HepG2 (cell line): ENCODE measurements around the gene POLRMT. TPM values are rescaled to one million over a fixed set of nuclear protein-coding genes. Genes with fewer than 3 reads are reported as not detected.

Experiments
- CERS6 ChIP-seq: sonication (generic); formaldehyde crosslinking; IDR thresholded peaks from 2 replicates; pipeline ENCODE4 v1.5.0; 2020; ENCODE audit warnings: missing genetic modification reagents
- GMEB2 ChIP-seq: IDR thresholded peaks from 2 replicates; pipeline ENCODE4 v1.6.1; 2016; ENCODE audit warnings: missing biosample characterization, missing genetic modification reagents, low read depth
- HIVEP1 ChIP-seq: sonication (generic); formaldehyde crosslinking; IDR thresholded peaks from 2 replicates; pipeline ENCODE4 v1.4.0; 2020; ENCODE audit warnings: mild to moderate bottlenecking, missing genetic modification reagents
- HNRNPH1 ChIP-seq: fragments of 200-400 bp; formaldehyde crosslinking; optimal IDR thresholded peaks from 2 replicates; pipeline ENCODE3; 2017; ENCODE audit warnings: mild to moderate bottlenecking, low read depth, low read length
- KDM1A ChIP-seq: IDR thresholded peaks from 2 replicates; pipeline ENCODE4 v1.6.1; 2016; ENCODE audit warnings: missing compliant biosample characterization
- NFE2 ChIP-seq: sonication (generic); formaldehyde crosslinking; IDR thresholded peaks from 2 replicates; pipeline ENCODE4 v1.4.0; 2020; ENCODE audit warnings: missing genetic modification reagents
- NFIC ChIP-seq: IDR thresholded peaks from 2 replicates; pipeline ENCODE4 v1.6.1; 2012; ENCODE audit warnings: mild to moderate bottlenecking, low read length, inconsistent platforms
- ONECUT2 ChIP-seq: sonication (generic); formaldehyde crosslinking; IDR thresholded peaks from 2 replicates; pipeline ENCODE4 v1.4.0; 2020; ENCODE audit warnings: missing genetic modification reagents
- PAWR ChIP-seq: sonication (generic); formaldehyde crosslinking; IDR thresholded peaks from 2 replicates; pipeline ENCODE4 v1.4.0; 2020; ENCODE audit warnings: missing genetic modification reagents, mild to moderate bottlenecking, borderline replicate concordance
- PBX3 ChIP-seq: sonication (generic); formaldehyde crosslinking; IDR thresholded peaks from 2 replicates; pipeline ENCODE4 v1.8.1; 2023; ENCODE audit warnings: missing genetic modification reagents, inconsistent platforms, borderline replicate concordance
- PHF8 ChIP-seq: sonication (generic); formaldehyde crosslinking; IDR thresholded peaks from 2 replicates; pipeline ENCODE4 v1.5.0; 2020; ENCODE audit warnings: missing genetic modification reagents
- PPARG ChIP-seq: conservative IDR thresholded peaks from 2 replicates; pipeline ENCODE4 v1.6.1; 2016; ENCODE audit warnings: missing biosample characterization, missing genetic modification reagents
- SMAD1 ChIP-seq: sonication (generic); formaldehyde crosslinking; IDR thresholded peaks from 2 replicates; pipeline ENCODE4 v1.4.0; 2020; ENCODE audit warnings: missing genetic modification reagents, low read depth, mild to moderate bottlenecking, borderline replicate concordance
- SMARCC2 ChIP-seq: fragments of 450-650 bp; IDR thresholded peaks from 2 replicates; pipeline ENCODE4 v1.6.1; 2017; ENCODE audit warnings: antibody characterized with exemption, mild to moderate bottlenecking
- TBP ChIP-seq: sonication (generic); formaldehyde crosslinking; IDR thresholded peaks from 2 replicates; pipeline ENCODE4 v1.5.0; 2020; ENCODE audit warnings: missing genetic modification reagents
- ZBTB3 ChIP-seq: sonication (generic); formaldehyde crosslinking; IDR thresholded peaks from 2 replicates; pipeline ENCODE4 v1.4.0; 2020; ENCODE audit warnings: low read depth, mild to moderate bottlenecking, moderate library complexity, missing genetic modification reagents, borderline replicate concordance
- ZC3H13 ChIP-seq: sonication (generic); formaldehyde crosslinking; IDR thresholded peaks from 2 replicates; pipeline ENCODE4 v1.8.1; 2023; ENCODE audit warnings: mild to moderate bottlenecking, missing genetic modification reagents, moderate library complexity
- ZFP91 ChIP-seq: sonication (generic); formaldehyde crosslinking; IDR thresholded peaks from 2 replicates; pipeline ENCODE4 v1.9.0; 2022; ENCODE audit warnings: missing genetic modification reagents, mild to moderate bottlenecking, borderline replicate concordance
- ZFY ChIP-seq: sonication (generic); formaldehyde crosslinking; IDR thresholded peaks from 2 replicates; pipeline ENCODE4 v1.4.0; 2020; ENCODE audit warnings: missing genetic modification reagents
- ZKSCAN5 ChIP-seq: sonication (generic); formaldehyde crosslinking; IDR thresholded peaks from 2 replicates; pipeline ENCODE4 v1.5.1; 2020; ENCODE audit warnings: mild to moderate bottlenecking, missing genetic modification reagents
- ZMAT5 ChIP-seq: sonication (generic); formaldehyde crosslinking; IDR thresholded peaks from 2 replicates; pipeline ENCODE4 v1.5.0; 2020; ENCODE audit warnings: mild to moderate bottlenecking, low read depth, missing genetic modification reagents, borderline replicate concordance
- ZNF138 ChIP-seq: sonication (generic); formaldehyde crosslinking; IDR thresholded peaks from 2 replicates; pipeline ENCODE4 v1.5.0; 2020; ENCODE audit warnings: mild to moderate bottlenecking, low read depth, missing genetic modification reagents
- ZNF441 ChIP-seq: sonication (generic); formaldehyde crosslinking; IDR thresholded peaks from 2 replicates; pipeline ENCODE4 v1.7.0; 2021; ENCODE audit warnings: missing genetic modification reagents, borderline replicate concordance
- ZNF501 ChIP-seq: sonication (generic); formaldehyde crosslinking; IDR thresholded peaks from 2 replicates; pipeline ENCODE4 v1.5.1; 2020; ENCODE audit warnings: mild to moderate bottlenecking, moderate library complexity, missing genetic modification reagents
- ZNF615 ChIP-seq: sonication (generic); formaldehyde crosslinking; IDR thresholded peaks from 2 replicates; pipeline ENCODE4 v1.5.0; 2020; ENCODE audit warnings: mild to moderate bottlenecking, missing genetic modification reagents, borderline replicate concordance
- ZNF629 ChIP-seq: sonication (generic); formaldehyde crosslinking; conservative IDR thresholded peaks from 2 replicates; pipeline ENCODE4 v1.5.0; 2020; ENCODE audit warnings: missing genetic modification reagents
- polyA plus RNA-seq, 8 experiments: library from polyadenylated mRNA; depleted of rRNA in 3 of 8; stranded (reverse) in 7 of 8; unstranded in 1 of 8; fragments of >200 nt; fragmentation: Illumina TruSeq in 4 of 8; extraction: Trizol in 4 of 8; gene quantifications; 2 replicates each; pipeline versions ENCODE4 v1.2.1 to v1.2.3, GENCODE V29; 2011 to 2016; ENCODE audit warnings: low read depth in 4 of 8, missing spikeins in 1 of 8, mixed read lengths in 1 of 8; ENCODE audit not compliant: insufficient read depth in 1 of 8
- total RNA-seq, 5 experiments: library from RNA; depleted of rRNA; stranded (reverse); fragments of >200 nt; fragmentation: Illumina TruSeq; extraction: Trizol; gene quantifications; 2 replicates each; pipeline ENCODE4 v1.2.3, GENCODE V29; 2016; ENCODE audit warnings: low read depth in 1 of 5

Gene POLRMT
- total and polyA plus RNA-seq, 2 of the 13 experiments (the other 11 are each of a cell fraction or from before 2014, with no cell fraction given), result 78.0 to 101 TPM

GRCh38 chr19:570937-571565 is 62.3 kb downstream of the POLRMT start (continued):
- TF ChIP-seq SMAD1, result no peak
- TF ChIP-seq ZBTB3 (CRISPR knock-in tag), result no peak
- TF ChIP-seq NFE2 (CRISPR knock-in tag), result no peak
- TF ChIP-seq GMEB2 (CRISPR knock-in tag), result no peak
- no peak; the same call in 1 of the 2 replicates for TF ChIP-seq ZC3H13 (CRISPR knock-in tag)
- TF ChIP-seq ZMAT5 (CRISPR knock-in tag), result no peak
- TF ChIP-seq ZNF138 (CRISPR knock-in tag), result no peak
- TF ChIP-seq PAWR (CRISPR knock-in tag), result no peak
- TF ChIP-seq HNRNPH1, result no peak
- TF ChIP-seq ZKSCAN5 (CRISPR knock-in tag), result no peak
- TF ChIP-seq PHF8 (CRISPR knock-in tag), result no peak
- TF ChIP-seq HIVEP1 (CRISPR knock-in tag), result 0 out of 2 replicates have a peak, but pooled peaks have one; percentile 40
- TF ChIP-seq ZNF441, result 0 out of 2 replicates have a peak, but pooled peaks have one; percentile 43
- TF ChIP-seq PBX3, result no peak
- peak; percentile 49 for TF ChIP-seq ZFY (CRISPR knock-in tag)
- TF ChIP-seq ZNF615 (CRISPR knock-in tag), result peak; percentile 53; the same call in 1 of the 2 replicates
- peak; percentile 91 for TF ChIP-seq ZNF501
- TF ChIP-seq NFIC, result no peak
- TF ChIP-seq ZNF629 (CRISPR knock-in tag), result no peak
- TF ChIP-seq TBP (CRISPR knock-in tag), result no peak
- peak; percentile 65; the same call in 1 of the 2 replicates for TF ChIP-seq ZFP91 (CRISPR knock-in tag)
- no peak for TF ChIP-seq SMARCC2
- no peak for TF ChIP-seq PPARG (CRISPR knock-in tag)
- no peak for TF ChIP-seq CERS6 (CRISPR knock-in tag)
- TF ChIP-seq KDM1A (CRISPR knock-in tag), result no peak
- no peak for TF ChIP-seq ONECUT2 (CRISPR knock-in tag)
